K562 (cell line): ENCODE measurements around the gene DCTD. TPM values are rescaled to one million over a fixed set of nuclear protein-coding genes. Genes with fewer than 3 reads are reported as not detected.

Source experiments
- ATAC-seq: fragments of 200-7000 bp; cut with Tn5 transposase; 3 replicates; pipeline ENCODE4 v1.9.1; 2020; ENCODE audit warnings: moderate library complexity
- BruUV-seq: library from RNA; stranded (reverse); fragments of 400-500 nt; replicated peaks from 2 replicates; lab custom pipeline; 2021; lab: Mats Ljungman, UMichigan
- CTCF ChIA-PET: fragments of 300-600 bp; formaldehyde crosslinking; extraction: SDS; loops from one replicate; lab custom pipeline; 2021; ENCODE audit warnings: low intra/inter-chr PET ratio; lab: Yijun Ruan, JAX
- POLR2A ChIA-PET: fragments of 300-600, 350-650 bp; sonication (Branson Sonifier 250); formaldehyde crosslinking; extraction: SDS; loops from one replicate; lab custom pipeline; 2021; ENCODE audit warnings: antibody characterized with exemption, inconsistent platforms; lab: Yijun Ruan, JAX
- DNase-seq, 4 experiments: peaks; one replicate each; pipeline versions ENCODE4 v3.0.0 to v3.0.0-alpha.2; 2011 to 2018; ENCODE audit warnings: low spot score in 3 of 4, mixed read lengths in 3 of 4; ENCODE audit errors: extremely low read depth in 1 of 4
- FAIRE-seq: peaks from 2 replicates; lab custom pipeline; 2011; peaks lifted over from hg19 to GRCh38; lab: Jason Lieb, UNC
- H2AFZ ChIP-seq: 2 replicates; pipeline ENCODE4 v1.6.0; 2011; ENCODE audit warnings: low read depth, low read length, control low read depth, inconsistent platforms
- H3K27ac ChIP-seq: fragments of 200-600 bp; 3 replicates; pipeline ENCODE4 v1.8.0; 2011; ENCODE audit warnings: low read depth, mild to moderate bottlenecking, control low read depth, inconsistent platforms, low read length, moderate library complexity, mixed read lengths; ENCODE audit errors: extremely low read depth
- H3K27me3 ChIP-seq, 2 experiments: fragments of 300-600 bp in 1 of 2; 2 replicates in 1 of 2; 3 replicates in 1 of 2; pipeline versions ENCODE4 v1.6.0 to v1.8.0; 2011; ENCODE audit warnings: inconsistent platforms in 2 of 2, low read length in 2 of 2, mild to moderate bottlenecking in 1 of 2, mixed read lengths in 1 of 2, moderate library complexity in 1 of 2; ENCODE audit not compliant: control insufficient read depth in 2 of 2, insufficient read depth in 2 of 2
- H3K36me3 ChIP-seq: fragments of 300-600 bp; 3 replicates; pipeline ENCODE4 v1.8.0; 2011; ENCODE audit warnings: mild to moderate bottlenecking, low read length, inconsistent platforms; ENCODE audit not compliant: control insufficient read depth, insufficient read depth
- H3K4me1 ChIP-seq, 2 experiments: fragments of 200-600 bp in 1 of 2; replicated peaks in 1 of 2; 2 replicates in 1 of 2; 3 replicates in 1 of 2; pipeline versions ENCODE4 v1.5.1 to v1.8.0; 2011; ENCODE audit warnings: inconsistent platforms in 2 of 2, low read length in 2 of 2, mild to moderate bottlenecking in 1 of 2, mixed read lengths in 1 of 2, moderate library complexity in 1 of 2; ENCODE audit not compliant: control insufficient read depth in 2 of 2, insufficient read depth in 2 of 2
- H3K4me2 ChIP-seq: 2 replicates; pipeline ENCODE4 v1.6.1; 2011; ENCODE audit warnings: low read length, control low read depth, inconsistent platforms, mixed read lengths; ENCODE audit not compliant: insufficient read depth
- H3K4me3 ChIP-seq: fragments of 200-600 bp; sonication (generic), shearing (Covaris generic); 2 replicates; pipeline ENCODE4 v1.5.1; 2016; ENCODE audit warnings: control low read depth, inconsistent platforms
- H3K79me2 ChIP-seq: fragments of 200-600 bp; 3 replicates; pipeline ENCODE4 v1.8.0; 2011; ENCODE audit warnings: low read length, inconsistent platforms; ENCODE audit not compliant: control insufficient read depth, insufficient read depth
- H3K9ac ChIP-seq, 2 experiments: 2 replicates each; pipeline versions ENCODE4 v1.6.0 to v1.6.1; 2011; ENCODE audit warnings: low read depth in 2 of 2, low read length in 2 of 2, control low read depth in 1 of 2, inconsistent platforms in 1 of 2, mild to moderate bottlenecking in 1 of 2, mixed read lengths in 1 of 2; ENCODE audit not compliant: insufficient read depth in 1 of 2
- H3K9me1 ChIP-seq: one replicate; pipeline ENCODE4 v1.6.0; 2011; ENCODE audit warnings: inconsistent platforms, mild to moderate bottlenecking, low read length, moderate library complexity; ENCODE audit not compliant: control insufficient read depth, insufficient read depth
- H3K9me3 ChIP-seq: replicated peaks from 2 replicates; pipeline ENCODE4 v1.5.1; 2011; ENCODE audit warnings: low read depth, low read length, inconsistent platforms; ENCODE audit not compliant: control insufficient read depth, insufficient read depth
- H4K20me1 ChIP-seq: replicated peaks from 2 replicates; pipeline ENCODE4 v1.6.1; 2011; ENCODE audit warnings: low read length, inconsistent platforms, mixed read lengths; ENCODE audit not compliant: control insufficient read depth, insufficient read depth
- CUX1 ChIP-seq: fragments of 200-800 bp; sonication (Bioruptor generic); IDR thresholded peaks from 2 replicates; pipeline ENCODE4 v1.6.1; 2016; ENCODE audit warnings: missing genetic modification characterization, missing compliant biosample characterization
- FOXA3 ChIP-seq, 2 experiments: fragments of 450-650 bp in 1 of 2; sonication (generic) in 1 of 2; formaldehyde crosslinking; IDR thresholded peaks in 1 of 2; conservative IDR thresholded peaks in 1 of 2; 2 replicates each; pipeline versions ENCODE4 v1.4.0 to v1.8.0; 2020 to 2022; ENCODE audit warnings: mild to moderate bottlenecking in 2 of 2, missing genetic modification reagents in 1 of 2
- GATAD2B ChIP-seq: fragments of 450-650 bp; IDR thresholded peaks from 2 replicates; pipeline ENCODE4 v1.6.1; 2017; ENCODE audit warnings: mild to moderate bottlenecking, borderline replicate concordance
- PBX2 ChIP-seq, 2 experiments: IDR thresholded peaks in 1 of 2; conservative IDR thresholded peaks in 1 of 2; 2 replicates each; pipeline ENCODE4 v1.6.1; 2016; ENCODE audit warnings: low read depth in 2 of 2, mild to moderate bottlenecking in 1 of 2, missing compliant biosample characterization in 1 of 2, missing genetic modification characterization in 1 of 2, moderate library complexity in 1 of 2
- PHF8 ChIP-seq: fragments of 200-600 bp; sonication (generic); IDR thresholded peaks from 2 replicates; pipeline ENCODE4 v1.6.1; 2012; ENCODE audit warnings: mixed run types, mild to moderate bottlenecking, inconsistent platforms, low read length, moderate library complexity, borderline replicate concordance
- PRMT5 ChIP-seq: sonication (generic); formaldehyde crosslinking; IDR thresholded peaks from 2 replicates; pipeline ENCODE4 v1.5.0; 2020; ENCODE audit warnings: missing genetic modification reagents
- SOX6 ChIP-seq: fragments of 450-650 bp; IDR thresholded peaks from 2 replicates; pipeline ENCODE4 v1.6.1; 2014; ENCODE audit warnings: mild to moderate bottlenecking
- XRCC3 ChIP-seq: fragments of 450-650 bp; IDR thresholded peaks from 2 replicates; pipeline ENCODE4 v1.6.1; 2017; ENCODE audit warnings: mild to moderate bottlenecking, moderate library complexity
- WGBS: fragments of 100-300 bp; shearing (Covaris generic); methylation state at CpG from one replicate; pipeline ENCODE4 v1.1.6; 2016; ENCODE audit warnings: low coverage, mixed read lengths; ENCODE audit not compliant: insufficient coverage; ENCODE audit errors: missing lambda C conversion rate; 5-methylcytosine and 5-hydroxymethylcytosine counted together
- in situ Hi-C: fragments of 300-500 bp; cut with MboI; formaldehyde crosslinking; loops from 4 replicates; pipeline ENCODE4 v1.15.0; 2018; ENCODE audit warnings: inconsistent platforms, mixed read lengths
- intact Hi-C: fragments of 100-400 bp; cut with micrococcal nuclease; formaldehyde crosslinking; loops from 2 replicates; pipeline ENCODE4 v1.14.2; 2022
- polyA plus RNA-seq, 8 experiments: library from polyadenylated mRNA; depleted of rRNA in 4 of 8; stranded (reverse) in 5 of 8; unstranded in 3 of 8; fragments of >200 nt; fragmentation: Nextera tagmentation in 2 of 8; fragmentation: Illumina TruSeq in 1 of 8; extraction: Ambion mirVana in 2 of 8; extraction: Trizol in 1 of 8; gene quantifications; 2 replicates each; pipeline versions ENCODE4 v1.2.1 to v1.2.3, GENCODE V29; 2011 to 2014; ENCODE audit warnings: inconsistent platforms in 1 of 8, missing spikeins in 1 of 8
- total RNA-seq, 7 experiments: library from RNA; depleted of rRNA in 6 of 7; stranded (reverse); fragments of >200 nt in 6 of 7; fragmentation: Illumina TruSeq in 2 of 7; extraction: Trizol in 2 of 7; gene quantifications; 2 replicates each; pipeline versions ENCODE4 v1.2.1 to v1.2.3, GENCODE V29; 2011 to 2021; ENCODE audit warnings: low replicate concordance in 1 of 7

The DCTD gene
- total and polyA plus RNA-seq, 9 of the 15 experiments (the other 6 are each of a cell fraction or from before 2014, with no cell fraction given) = 38.7 to 114 (median 76.5) TPM

DNA sequence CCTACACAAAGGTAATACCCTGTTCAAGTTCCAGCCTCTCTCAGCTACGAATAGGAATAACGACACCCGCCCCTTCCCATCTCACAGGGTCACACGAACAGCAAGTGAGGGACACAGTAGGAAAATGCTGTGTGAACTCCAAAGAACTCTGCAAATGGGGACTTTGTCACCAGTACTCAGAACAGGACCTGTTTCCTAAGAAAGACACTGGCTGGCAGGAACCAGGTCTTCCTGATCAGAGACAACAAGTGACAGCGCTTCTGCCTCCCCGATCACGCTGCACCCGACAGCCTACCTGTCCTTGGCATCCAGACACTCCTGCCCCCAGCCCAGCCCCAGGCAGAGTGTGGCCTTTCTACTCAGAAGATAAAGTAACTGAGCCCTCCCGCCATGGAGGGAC is 14.2 kb downstream of the DCTD start:
- POLR2A ChIA-PET = no interaction called here
- no peaks in the 10 kb centered on the region for H3K4me1 ChIP-seq
- H3K9ac ChIP-seq = no peak overlapping the region
- H2AFZ ChIP-seq = no peak overlapping the region
- TF ChIP-seq FOXA3 (CRISPR knock-in tag; conservative IDR thresholded peaks at IDR 0.05 in 1 of 2, IDR thresholded peaks at IDR 0.05 in 1 of 2) (no peak), CUX1 (no peak), SOX6 (no peak), PBX2 (CRISPR knock-in tag; IDR thresholded peaks at IDR 0.05; ENCODE audit: low read depth) (no peak), PBX2 (tag; conservative IDR thresholded peaks at IDR 0.05; ENCODE audit: low read depth) (no peak), PHF8 (no peak), GATAD2B (no peak), XRCC3 (no peak), PRMT5 (CRISPR knock-in tag) (no peak)
- no peak for DNase-seq
- intact Hi-C loops (no loop called here), in situ Hi-C loops (no loop called here)
- CTCF ChIA-PET = no interaction called here
- H3K36me3 ChIP-seq = peaks cover 90% of the 10 kb centered on the region
- H3K9me3 ChIP-seq = no peaks in the 10 kb centered on the region
- H3K4me3 ChIP-seq = no peak overlapping the region
- no peak for FAIRE-seq
- no peak overlapping the region for H3K4me2 ChIP-seq
- no peaks in the 10 kb centered on the region for H3K27me3 ChIP-seq
- H3K79me2 ChIP-seq = no peaks in the 10 kb centered on the region; the same call in 2 of the 3 replicates
- no peak overlapping the region for H3K27ac ChIP-seq
- WGBS = 92% methylated on average over 9 of the region's 9 CpGs
- ATAC-seq = no peak
- BruUV-seq = no TSS peak
- H3K9me1 ChIP-seq = no peaks in the 10 kb centered on the region
- H4K20me1 ChIP-seq = no peaks in the 10 kb centered on the region
